HepG2 (cell line): ENCODE data around the gene SCO1.

ENCODE experiments used
- CBFB ChIP-seq: sonication (generic); formaldehyde crosslinking; IDR thresholded peaks from 2 replicates; pipeline ENCODE4 v1.4.0; 2020; ENCODE audit warnings: missing genetic modification reagents
- HHEX ChIP-seq: IDR thresholded peaks from 2 replicates; pipeline ENCODE4 v1.6.1; 2016; ENCODE audit warnings: control low read depth
- MXI1 ChIP-seq: IDR thresholded peaks from 3 replicates; pipeline ENCODE4 v1.6.1; 2012; ENCODE audit warnings: low read depth, low read length, inconsistent platforms, borderline replicate concordance
- RXRB ChIP-seq: IDR thresholded peaks from 2 replicates; pipeline ENCODE4 v1.6.1; 2016; ENCODE audit warnings: borderline replicate concordance, missing genetic modification reagents, missing compliant biosample characterization
- TCF7L2 ChIP-seq: IDR thresholded peaks from 2 replicates; pipeline ENCODE4 v1.6.1; 2011; ENCODE audit warnings: mild to moderate bottlenecking, low read depth, low read length, moderate library complexity
- TP53 ChIP-seq: sonication (generic); formaldehyde crosslinking; conservative IDR thresholded peaks from 2 replicates; pipeline ENCODE4 v1.4.0; 2020; ENCODE audit warnings: missing genetic modification reagents
- ZBTB8A ChIP-seq: sonication (generic); formaldehyde crosslinking; IDR thresholded peaks from 2 replicates; pipeline ENCODE4 v1.4.0; 2020; ENCODE audit warnings: mild to moderate bottlenecking, low read depth, missing genetic modification reagents, borderline replicate concordance
- ZNF333 ChIP-seq: sonication (generic); formaldehyde crosslinking; IDR thresholded peaks from 2 replicates; pipeline ENCODE4 v1.4.0; 2020; ENCODE audit warnings: mild to moderate bottlenecking, missing genetic modification reagents, borderline replicate concordance
- ZNF335 ChIP-seq: sonication (generic); formaldehyde crosslinking; IDR thresholded peaks from 2 replicates; pipeline ENCODE4 v1.4.0; 2020; ENCODE audit warnings: missing genetic modification reagents
- TF ChIP-seq, protein P1 (sequence below): sonication (generic); formaldehyde crosslinking; IDR thresholded peaks from 2 replicates; pipeline ENCODE4 v1.5.0; 2020; ENCODE audit warnings: mild to moderate bottlenecking, missing genetic modification reagents, moderate library complexity
- TF ChIP-seq, protein P2 (sequence below): sonication (generic); formaldehyde crosslinking; IDR thresholded peaks from 2 replicates; pipeline ENCODE4 v1.4.0; 2020; ENCODE audit warnings: missing genetic modification reagents

- TF ChIP-seq, protein P1, sequence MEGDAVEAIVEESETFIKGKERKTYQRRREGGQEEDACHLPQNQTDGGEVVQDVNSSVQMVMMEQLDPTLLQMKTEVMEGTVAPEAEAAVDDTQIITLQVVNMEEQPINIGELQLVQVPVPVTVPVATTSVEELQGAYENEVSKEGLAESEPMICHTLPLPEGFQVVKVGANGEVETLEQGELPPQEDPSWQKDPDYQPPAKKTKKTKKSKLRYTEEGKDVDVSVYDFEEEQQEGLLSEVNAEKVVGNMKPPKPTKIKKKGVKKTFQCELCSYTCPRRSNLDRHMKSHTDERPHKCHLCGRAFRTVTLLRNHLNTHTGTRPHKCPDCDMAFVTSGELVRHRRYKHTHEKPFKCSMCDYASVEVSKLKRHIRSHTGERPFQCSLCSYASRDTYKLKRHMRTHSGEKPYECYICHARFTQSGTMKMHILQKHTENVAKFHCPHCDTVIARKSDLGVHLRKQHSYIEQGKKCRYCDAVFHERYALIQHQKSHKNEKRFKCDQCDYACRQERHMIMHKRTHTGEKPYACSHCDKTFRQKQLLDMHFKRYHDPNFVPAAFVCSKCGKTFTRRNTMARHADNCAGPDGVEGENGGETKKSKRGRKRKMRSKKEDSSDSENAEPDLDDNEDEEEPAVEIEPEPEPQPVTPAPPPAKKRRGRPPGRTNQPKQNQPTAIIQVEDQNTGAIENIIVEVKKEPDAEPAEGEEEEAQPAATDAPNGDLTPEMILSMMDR (CRISPR knock-in tag): no peak
- TF ChIP-seq, protein P2, sequence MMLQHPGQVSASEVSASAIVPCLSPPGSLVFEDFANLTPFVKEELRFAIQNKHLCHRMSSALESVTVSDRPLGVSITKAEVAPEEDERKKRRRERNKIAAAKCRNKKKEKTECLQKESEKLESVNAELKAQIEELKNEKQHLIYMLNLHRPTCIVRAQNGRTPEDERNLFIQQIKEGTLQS (CRISPR knock-in tag): no peak
- TF ChIP-seq HHEX (CRISPR knock-in tag): no peak
- no peak for TF ChIP-seq CBFB
- TF ChIP-seq RXRB (CRISPR knock-in tag): no peak
- TF ChIP-seq TCF7L2: no peak
- no peak for TF ChIP-seq TP53 (CRISPR knock-in tag)
- no peak for TF ChIP-seq ZNF335 (CRISPR knock-in tag)
- no peak for TF ChIP-seq ZBTB8A (CRISPR knock-in tag)
- no peak for TF ChIP-seq MXI1
- TF ChIP-seq ZNF333 (CRISPR knock-in tag): no peak
Measured at GRCh38 chr17:10743316-10744009, 46.1 kb upstream of the SCO1 start.
